Activated CD4-positive, alpha-beta T cell treated with anti-CD3 and anti-CD28 coated beads, Interleukin-2, amount 50 U/mL, for 24 hours (primary cell): Measurements from ENCODE around the gene TBCK.

Experiments used
- DNase-seq, 2 donors: peaks; one replicate each; pipeline ENCODE4 v3.0.0-alpha.2; 2020; ENCODE audit warnings: low read depth in 1 of 2, low spot score in 1 of 2

TBCK gene

GRCh38 chr4:106315968-106316772 is at the start of gene TBCK, which contains the start of gene AIMP1:
Gene TBCK (minus strand): TSS chr4:106316209. CDS start chr4:106308960, 7,249 bp downstream.
Gene AIMP1 (plus strand): TSS chr4:106316550. CDS start chr4:106325010, 8,460 bp downstream.
- peak; percentile 78 to 87 for DNase-seq

GRCh38 chr4:106365613-106366012 is 49.6 kb upstream of the TBCK start:
- DNase-seq, result no peak

GRCh38 chr4:106364282-106364681 is 48.3 kb upstream of the TBCK start:
- DNase-seq, result no peak

- no peak for DNase-seq
Observed at GRCh38 chr4:106362086-106362825, 46.2 kb upstream of the TBCK start.

GRCh38 chr4:106358899-106359298 is 42.9 kb upstream of the TBCK start:
- DNase-seq, result no peak

GRCh38 chr4:106355193-106355592 is 39.2 kb upstream of the TBCK start:
- DNase-seq, result no peak

- DNase-seq, result no peak
Observed at GRCh38 chr4:106353786-106354185, 37.8 kb upstream of the TBCK start.

GRCh38 chr4:106351016-106351415 is 35.0 kb upstream of the TBCK start:
- no peak for DNase-seq

- no peak for DNase-seq
Observed at GRCh38 chr4:106347167-106347566, 31.2 kb upstream of the TBCK start.

GRCh38 chr4:106344647-106344970 is 28.6 kb upstream of the TBCK start:
- DNase-seq, result no peak

GRCh38 chr4:106343865-106344646 is 28.0 kb upstream of the TBCK start:
- DNase-seq, result no peak

- DNase-seq, result no peak
Observed at GRCh38 chr4:106340774-106341173, 24.8 kb upstream of the TBCK start.

GRCh38 chr4:106339431-106339830 is 23.4 kb upstream of the TBCK start:
- no peak for DNase-seq

GRCh38 chr4:106338671-106339070 is 22.7 kb upstream of the TBCK start:
- DNase-seq, result no peak

GRCh38 chr4:106337916-106338315 is 21.9 kb upstream of the TBCK start:
- no peak for DNase-seq

GRCh38 chr4:106336618-106337017 is 20.6 kb upstream of the TBCK start:
- DNase-seq, result no peak

GRCh38 chr4:106334741-106335470 is 18.9 kb upstream of the TBCK start:
- no peak for DNase-seq

GRCh38 chr4:106333186-106333585 is 17.2 kb upstream of the TBCK start:
- DNase-seq, result no peak

- no peak for DNase-seq
Observed at GRCh38 chr4:106329041-106329618, 13.1 kb upstream of the TBCK start.

GRCh38 chr4:106325800-106326199 is 9.8 kb upstream of the TBCK start:
- DNase-seq, result no peak

GRCh38 chr4:106323119-106323518 is 7.1 kb upstream of the TBCK start:
- no peak for DNase-seq
